HFFc6 (cell line): ENCODE results near the gene GDAP2. TPM values are rescaled to one million over a fixed set of nuclear protein-coding genes. Genes with fewer than 3 reads are reported as not detected.
"Not testable (repeated sequence)": the region's sequence is repeated elsewhere in the genome, so short reads cannot be mapped to it uniquely, and the experiment has no call there.

ENCODE experiments used
- DNase-seq: peaks from one replicate; pipeline ENCODE4 v3.0.0-alpha.2; 2018
- H3K27ac Mint-ChIP-seq: 2 replicates; pipeline ENCODE4 v1.8.0; 2020; ENCODE audit warnings: mild to moderate bottlenecking, mixed read lengths
- H3K27me3 Mint-ChIP-seq: 2 replicates; pipeline ENCODE4 v1.8.0; 2021; ENCODE audit warnings: mild to moderate bottlenecking, moderate library complexity, mixed read lengths; ENCODE audit not compliant: insufficient read depth
- H3K36me3 Mint-ChIP-seq: 2 replicates; pipeline ENCODE4 v1.8.0; 2021; ENCODE audit warnings: low read depth, mixed read lengths
- H3K4me1 Mint-ChIP-seq: 2 replicates; pipeline ENCODE4 v1.8.0; 2020; ENCODE audit warnings: low read depth, mixed read lengths
- H3K4me3 Mint-ChIP-seq: 2 replicates; pipeline ENCODE4 v1.8.0; 2020; ENCODE audit warnings: mild to moderate bottlenecking, moderate library complexity, mixed read lengths
- H3K9me3 Mint-ChIP-seq: 2 replicates; pipeline ENCODE4 v1.8.0; 2020; ENCODE audit warnings: mild to moderate bottlenecking, mixed read lengths
- CTCF ChIP-seq: fragments of 200-600 bp; sonication (generic); IDR thresholded peaks from 2 replicates; pipeline ENCODE4 v1.5.0; 2021; ENCODE audit warnings: antibody characterized with exemption, mild to moderate bottlenecking
- total RNA-seq, 6 experiments: library from RNA; stranded (reverse); fragmentation: NEBNext Ultra II Directional; extraction: Animal tissue kit (Norgen Biotek cat#: 25700); gene quantifications; 2 replicates in 1 of 6; 3 replicates in 5 of 6; pipeline ENCODE4 v1.2.3, GENCODE V29; 2021

The GDAP2 gene
- total RNA-seq, 6 experiments from 2014 or later, result 21.6 to 29.8 (median 27.1) TPM

DNA sequence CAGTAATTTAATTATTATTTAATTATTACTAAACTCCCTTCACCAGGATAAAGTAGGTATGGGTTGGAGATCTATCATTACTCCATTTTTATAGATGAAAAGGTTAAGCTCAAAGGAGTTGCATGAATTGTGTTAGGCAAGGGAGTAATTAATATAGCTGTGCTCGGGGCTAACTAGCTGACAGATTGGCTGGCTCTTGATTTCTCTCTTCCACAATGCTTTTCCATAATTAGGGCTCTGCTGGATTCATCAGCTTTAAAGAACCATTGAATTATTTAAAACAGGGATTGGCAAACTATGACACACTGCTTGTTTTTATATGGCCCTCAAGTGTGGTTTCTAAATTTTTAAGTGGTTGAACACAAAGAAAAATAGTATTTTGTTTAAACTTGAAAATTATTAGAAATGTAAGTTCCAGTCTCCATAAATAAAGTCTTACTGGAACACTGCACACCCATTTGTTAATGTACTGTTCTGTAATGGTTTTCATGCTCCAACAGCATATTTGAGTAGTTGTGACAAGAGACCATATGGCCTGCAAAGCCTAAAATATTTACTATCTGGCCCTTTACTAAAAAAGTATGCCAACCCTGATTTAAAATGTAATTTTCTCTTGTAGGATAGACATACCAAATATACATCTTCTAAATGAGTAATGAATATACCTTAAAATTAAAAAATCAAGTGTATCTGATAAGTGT, 76.4 kb downstream of the GDAP2 start:
- no peaks in the 10 kb centered on the region for H3K9me3 Mint-ChIP-seq
- peaks cover 6% of the 10 kb centered on the region for H3K36me3 Mint-ChIP-seq
- H3K4me1 Mint-ChIP-seq, result peaks cover 26% of the 10 kb centered on the region
- no peak for DNase-seq
- no peak for TF ChIP-seq CTCF
- no peak overlapping the region for H3K4me3 Mint-ChIP-seq
- no peaks in the 10 kb centered on the region for H3K27me3 Mint-ChIP-seq
- H3K27ac Mint-ChIP-seq, result no peak overlapping the region

DNA sequence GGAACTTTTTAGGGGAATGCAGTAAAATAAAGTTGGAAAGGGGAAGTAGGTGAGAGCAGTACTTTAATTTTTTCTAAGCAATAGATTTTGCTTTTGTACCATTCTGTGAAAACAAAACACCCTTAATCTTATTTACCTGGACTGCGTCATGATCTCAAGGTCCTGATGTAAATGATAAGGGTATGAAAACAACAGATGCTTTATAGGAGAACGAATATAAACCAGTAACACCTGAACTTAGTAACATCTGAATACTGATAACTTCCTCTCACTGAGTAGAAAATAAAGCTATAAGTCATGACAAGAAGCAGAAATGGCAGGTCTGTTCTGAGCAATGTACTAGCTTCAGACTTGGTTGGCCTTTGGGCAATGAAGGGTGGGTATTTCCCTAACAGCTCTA, 77.7 kb downstream of the GDAP2 start:
- DNase-seq, result no peak
- Mint-ChIP-seq H3K9me3 (no peaks in the 10 kb centered on the region), H3K4me3 (no peak overlapping the region), H3K36me3 (peaks cover 6% of the 10 kb centered on the region), H3K27me3 (no peaks in the 10 kb centered on the region), H3K27ac (no peak overlapping the region), H3K4me1 (peaks cover 17% of the 10 kb centered on the region)
- TF ChIP-seq CTCF, result no peak

- Mint-ChIP-seq H3K27ac (no peak overlapping the region), H3K36me3 (peaks cover 32% of the 10 kb centered on the region), H3K27me3 (no peaks in the 10 kb centered on the region), H3K4me1 (peaks cover 35% of the 10 kb centered on the region), H3K4me3 (no peak overlapping the region), H3K9me3 (peaks cover 20% of the 10 kb centered on the region)
- no peak for TF ChIP-seq CTCF
- no peak for DNase-seq
Observed at GRCh38 chr1:117846674-117847425, 82.6 kb downstream of the GDAP2 start.

DNA sequence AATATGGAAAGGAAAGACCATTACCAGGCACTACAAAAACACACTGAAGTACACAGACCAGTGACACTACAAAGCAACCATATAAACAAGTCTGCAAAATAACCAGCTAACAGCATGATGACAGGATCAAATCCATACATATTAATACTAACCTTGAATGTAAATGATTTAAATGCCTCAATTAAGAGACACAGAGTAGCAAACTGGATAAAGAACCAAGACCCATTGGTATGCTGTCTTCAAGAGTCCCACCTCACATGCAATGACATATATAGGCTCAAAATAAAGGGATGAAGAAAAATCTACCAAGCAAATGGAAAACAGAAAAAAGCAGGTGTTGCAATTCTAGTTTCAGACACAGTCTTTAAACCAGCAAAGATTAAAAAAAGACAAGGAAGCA, 84.9 kb downstream of the GDAP2 start:
- DNase-seq, H3K27ac Mint-ChIP-seq: not testable (repeated sequence)
- H3K9me3 Mint-ChIP-seq, result peaks cover 20% of the 10 kb centered on the region

GRCh38 chr1:117843791-117844190, 85.6 kb downstream of the GDAP2 start:
- H3K4me1 Mint-ChIP-seq, result peaks cover 49% of the 10 kb centered on the region
- H3K9me3 Mint-ChIP-seq, result peaks cover 20% of the 10 kb centered on the region
- no peaks in the 10 kb centered on the region for H3K27me3 Mint-ChIP-seq
- DNase-seq, result no peak
- no peak for TF ChIP-seq CTCF
- no peak overlapping the region for H3K27ac Mint-ChIP-seq
- H3K36me3 Mint-ChIP-seq, result peaks cover 34% of the 10 kb centered on the region
- H3K4me3 Mint-ChIP-seq, result no peak overlapping the region

More for the DNA sequence above, 84.9 kb downstream of the GDAP2 start:
- H3K36me3 Mint-ChIP-seq, result peaks cover 34% of the 10 kb centered on the region
- not testable (repeated sequence) for H3K27me3 Mint-ChIP-seq, H3K4me3 Mint-ChIP-seq
- H3K4me1 Mint-ChIP-seq, result peaks cover 42% of the 10 kb centered on the region
